ENCODE measurements around the gene SCAI. TPM values are rescaled to one million over a fixed set of nuclear protein-coding genes. Genes with fewer than 3 reads are reported as not detected.

SCAI gene
- total RNA-seq, 2 experiments from 2014 or later = 21.5 to 25.0 TPM

- Histone ChIP-seq H3K9me3 (ENCODE audit: low read length) (no peaks in the 10 kb centered on the region), H3K36me3 (ENCODE audit: insufficient read depth, low read length) (peaks cover 78% of the 10 kb centered on the region), H4K20me1 (ENCODE audit: insufficient read depth, low read length) (no peaks in the 10 kb centered on the region), H3K4me1 (ENCODE audit: insufficient read depth, low read length, poor library complexity, severe bottlenecking) (no peaks in the 10 kb centered on the region), H3K27ac (ENCODE audit: low read depth, low read length, poor library complexity, severe bottlenecking) (no peak overlapping the region), H3K9me2 (ENCODE audit: insufficient read depth, low read length) (no peaks in the 10 kb centered on the region), H3K4me3 (ENCODE audit: low read depth, low read length, poor library complexity, severe bottlenecking) (no peak overlapping the region), H3K79me2 (ENCODE audit: insufficient read depth, low read depth, low read length) (no peaks in the 10 kb centered on the region), H3K4me2 (ENCODE audit: low read length) (no peak overlapping the region), H2AFZ (ENCODE audit: low read length) (no peak overlapping the region)
- POLR2A ChIA-PET = interaction anchor here (1.0 kb wide), 1 partner anchor 12 kb away, joined by 3 read pairs; no protein-coding TSS in a partner anchor
- CTCF ChIA-PET (ENCODE audit: unreplicated experiment) = no interaction called here
- TF ChIP-seq EZH2phosphoT487 (IDR thresholded peaks at IDR 0.05; ENCODE audit: borderline replicate concordance, low read depth, low read length) (no peak), CTCF (conservative IDR thresholded peaks at IDR 0.05; ENCODE audit: low read length) (no peak)
- BruUV-seq (replicated peaks) = no TSS peak
- intact Hi-C loops (cut with micrococcal nuclease; ENCODE audit: unreplicated experiment) = no loop called here
- no peak for DNase-seq (ENCODE audit: low spot score)
These were observed 10.5 kb upstream of the SCAI start for GRCh38 chr9:125153712-125154367.

GRCh38 chr9:125151730-125152129 is 8.4 kb upstream of the SCAI start:
- H3K9me2 ChIP-seq (ENCODE audit: insufficient read depth, low read length) = no peaks in the 10 kb centered on the region
- H2AFZ ChIP-seq (ENCODE audit: low read length) = no peak overlapping the region
- no peak overlapping the region for H3K27ac ChIP-seq (ENCODE audit: low read depth, low read length, poor library complexity, severe bottlenecking)
- H3K9me3 ChIP-seq (ENCODE audit: low read length) = no peaks in the 10 kb centered on the region
- intact Hi-C loops (cut with micrococcal nuclease; ENCODE audit: unreplicated experiment) = no loop called here
- H3K4me2 ChIP-seq (ENCODE audit: low read length) = no peak overlapping the region
- no peaks in the 10 kb centered on the region for H3K79me2 ChIP-seq (ENCODE audit: insufficient read depth, low read depth, low read length)
- TF ChIP-seq CTCF (conservative IDR thresholded peaks at IDR 0.05; ENCODE audit: low read length) (no peak), EZH2phosphoT487 (IDR thresholded peaks at IDR 0.05; ENCODE audit: borderline replicate concordance, low read depth, low read length) (no peak)
- ChIA-PET CTCF (ENCODE audit: unreplicated experiment) (no interaction called here), POLR2A (interaction anchor here (0.6 kb wide), 1 partner anchor 21 kb away, joined by 5 read pairs; no protein-coding TSS in a partner anchor)
- DNase-seq (ENCODE audit: low spot score) = no peak
- no peak overlapping the region for H3K4me3 ChIP-seq (ENCODE audit: low read depth, low read length, poor library complexity, severe bottlenecking)
- H3K4me1 ChIP-seq (ENCODE audit: insufficient read depth, low read length, poor library complexity, severe bottlenecking) = no peaks in the 10 kb centered on the region
- BruUV-seq (replicated peaks) = no TSS peak
- peaks cover 4% of the 10 kb centered on the region; the same call in 1 of the 2 replicates for H4K20me1 ChIP-seq (ENCODE audit: insufficient read depth, low read length)
- peaks cover 68% of the 10 kb centered on the region for H3K36me3 ChIP-seq (ENCODE audit: insufficient read depth, low read length)

Data from OCI-LY7 (cell line).